SK-N-SH treated with all-trans-retinoic acid at 6 μM for 48 hours (cell line): ENCODE data around the gene CYP46A1.

ENCODE experiments used
- BACH2 ChIP-seq: fragments of 250-450 bp; sonication (Bioruptor Pico); IDR thresholded peaks from 2 replicates; pipeline ENCODE4 v1.9.0; 2021; ENCODE audit warnings: mild to moderate bottlenecking, borderline replicate concordance
- ISL1 ChIP-seq: fragments of 250-450 bp; sonication (Bioruptor Pico); IDR thresholded peaks from 2 replicates; pipeline ENCODE4 v2.1.2; 2022; ENCODE audit warnings: mild to moderate bottlenecking, moderate library complexity
- RARB ChIP-seq: fragments of 250-450 bp; sonication (Bioruptor Pico); IDR thresholded peaks from 2 replicates; pipeline ENCODE4 v1.8.0; 2021; ENCODE audit warnings: mild to moderate bottlenecking, moderate library complexity
- ZC3H10 ChIP-seq: fragments of 250-450 bp; sonication (Bioruptor Pico); IDR thresholded peaks from 2 replicates; pipeline ENCODE4 v1.5.1; 2021; ENCODE audit warnings: mild to moderate bottlenecking, moderate library complexity
- ZNF8 ChIP-seq: fragments of 450-650 bp; formaldehyde crosslinking; IDR thresholded peaks from 2 replicates; pipeline ENCODE4 v1.5.0; 2020; ENCODE audit warnings: mild to moderate bottlenecking, moderate library complexity
- TF ChIP-seq, protein P1 (sequence below): fragments of 250-450 bp; sonication (Bioruptor Pico); IDR thresholded peaks from 2 replicates; pipeline ENCODE4 v1.8.0; 2020; ENCODE audit warnings: mild to moderate bottlenecking, moderate library complexity, borderline replicate concordance

GRCh38 chr14:99698642-99699041 lies 14.5 kb downstream of the CYP46A1 start:
- TF ChIP-seq ZNF8 (CRISPR knock-in tag) (no peak), ZC3H10 (CRISPR knock-in tag) (no peak), ISL1 (CRISPR knock-in tag) (no peak), RARB (CRISPR knock-in tag) (no peak), BACH2 (CRISPR knock-in tag) (no peak)
- TF ChIP-seq, protein P1, sequence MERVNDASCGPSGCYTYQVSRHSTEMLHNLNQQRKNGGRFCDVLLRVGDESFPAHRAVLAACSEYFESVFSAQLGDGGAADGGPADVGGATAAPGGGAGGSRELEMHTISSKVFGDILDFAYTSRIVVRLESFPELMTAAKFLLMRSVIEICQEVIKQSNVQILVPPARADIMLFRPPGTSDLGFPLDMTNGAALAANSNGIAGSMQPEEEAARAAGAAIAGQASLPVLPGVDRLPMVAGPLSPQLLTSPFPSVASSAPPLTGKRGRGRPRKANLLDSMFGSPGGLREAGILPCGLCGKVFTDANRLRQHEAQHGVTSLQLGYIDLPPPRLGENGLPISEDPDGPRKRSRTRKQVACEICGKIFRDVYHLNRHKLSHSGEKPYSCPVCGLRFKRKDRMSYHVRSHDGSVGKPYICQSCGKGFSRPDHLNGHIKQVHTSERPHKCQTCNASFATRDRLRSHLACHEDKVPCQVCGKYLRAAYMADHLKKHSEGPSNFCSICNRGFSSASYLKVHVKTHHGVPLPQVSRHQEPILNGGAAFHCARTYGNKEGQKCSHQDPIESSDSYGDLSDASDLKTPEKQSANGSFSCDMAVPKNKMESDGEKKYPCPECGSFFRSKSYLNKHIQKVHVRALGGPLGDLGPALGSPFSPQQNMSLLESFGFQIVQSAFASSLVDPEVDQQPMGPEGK (CRISPR knock-in tag), result no peak
